ENCODE results near the gene RAB7A. TPM values are rescaled to one million over a fixed set of nuclear protein-coding genes. Genes with fewer than 3 reads are reported as not detected.
"Not testable (repeated sequence)": the region's sequence is repeated elsewhere in the genome, so short reads cannot be mapped to it uniquely, and the experiment has no call there.

The RAB7A gene
- total RNA-seq, 6 donors from 2014 or later, result 72.3 to 287 (median 139) TPM

GRCh38 chr3:128725547-128726022, 398 bp upstream of the RAB7A start:
- peaks cover 33 to 40% (median 36%) of the 10 kb centered on the region in 4 donors for H3K4me1 ChIP-seq
- H3K4me3 ChIP-seq, result peak overlapping the region in 3 of 4 donors; percentile 69 to 72 (median 71)
- TF ChIP-seq CTCF (IDR thresholded peaks at IDR 0.05) (no peak), POLR2A (IDR thresholded peaks at IDR 0.05) (no peak), POLR2AphosphoS5 (IDR thresholded peaks at IDR 0.05) (no peak), EP300 (IDR thresholded peaks at IDR 0.05) (no peak)
- no peaks in the 10 kb centered on the region for H3K27me3 ChIP-seq
- H3K27ac ChIP-seq, result peak overlapping the region in 3 of 4 donors; percentile 93 to 99 (median 97)
- H3K36me3 ChIP-seq, result no peaks in the 10 kb centered on the region
- no peak for ATAC-seq (ENCODE audit: low FRiP score in 2 of 2)
- WGBS, 2 donors, result 53 to 56% methylated on average over 7 of the region's 7 CpGs
- DNase-seq, result no peak
- no peaks in the 10 kb centered on the region for H3K9me3 ChIP-seq

GRCh38 chr3:128727059-128727458, 1.1 kb downstream of the RAB7A start:
- no peaks in the 10 kb centered on the region for H3K27me3 ChIP-seq
- H3K4me1 ChIP-seq, result peaks cover 42 to 55% (median 47%) of the 10 kb centered on the region in 4 donors
- no peak for ATAC-seq (ENCODE audit: low FRiP score in 2 of 2)
- TF ChIP-seq CTCF (IDR thresholded peaks at IDR 0.05), result no peak
- H3K9me3 ChIP-seq, result no peaks in the 10 kb centered on the region
- H3K4me3 ChIP-seq, result peak overlapping the region; percentile 69 to 95 (median 72)
- peak overlapping the region; percentile 93 to 99 (median 98) for H3K27ac ChIP-seq
- whole genome bisulfite sequencing, 2 donors, result 9 to 17% methylated on average over 4 of the region's 4 CpGs
- H3K36me3 ChIP-seq, result no peaks in the 10 kb centered on the region
- no peak for DNase-seq

GRCh38 chr3:128727485-128727884, 1.5 kb downstream of the RAB7A start:
- Histone ChIP-seq H3K27me3 (no peaks in the 10 kb centered on the region), H3K27ac (peak overlapping the region in 3 of 4 donors; percentile 93 to 99 (median 97)), H3K4me3 (peak overlapping the region; percentile 69 to 95 (median 72)), H3K9me3 (no peaks in the 10 kb centered on the region), H3K36me3 (no peaks in the 10 kb centered on the region), H3K4me1 (peaks cover 42 to 58% (median 49%) of the 10 kb centered on the region in 4 donors)
- DNase-seq (no peak), ATAC-seq (ENCODE audit: low FRiP score in 2 of 2) (no peak)
- TF ChIP-seq EP300 (IDR thresholded peaks at IDR 0.05), result no peak
- TF ChIP-seq POLR2AphosphoS5 (IDR thresholded peaks at IDR 0.05), result no peak
- WGBS, 2 donors, result 32 to 35% methylated on average over 6 of the region's 6 CpGs

GRCh38 chr3:128727996-128728395, 2.0 kb downstream of the RAB7A start:
- Histone ChIP-seq H3K36me3 (no peaks in the 10 kb centered on the region), H3K4me1 (peaks cover 42 to 63% (median 54%) of the 10 kb centered on the region in 4 donors), H3K4me3 (peak overlapping the region in 2 of 4 donors; percentile 69 to 71), H3K27me3 (no peaks in the 10 kb centered on the region), H3K9me3 (no peaks in the 10 kb centered on the region), H3K27ac (peak overlapping the region in 1 of 4 donors; percentile 97)
- ATAC-seq (ENCODE audit: low FRiP score in 2 of 2), result no peak
- WGBS, 2 donors, result 62 to 73% methylated on average over 2 of the region's 2 CpGs
- no peak for DNase-seq
- no peak for TF ChIP-seq CTCF (IDR thresholded peaks at IDR 0.05)
- TF ChIP-seq POLR2A (IDR thresholded peaks at IDR 0.05), result no peak
- no peak for TF ChIP-seq EP300 (IDR thresholded peaks at IDR 0.05)
- no peak for TF ChIP-seq POLR2AphosphoS5 (IDR thresholded peaks at IDR 0.05)

GRCh38 chr3:128728521-128728920, 2.5 kb downstream of the RAB7A start:
- H3K36me3 ChIP-seq; DNase-seq; ATAC-seq (ENCODE audit: low FRiP score in 2 of 2); H3K9me3 ChIP-seq; H3K27me3 ChIP-seq: not testable (repeated sequence)
- 86 to 89% methylated on average over 12 to 13 of the region's 13 CpGs for WGBS, 2 donors
- H3K27ac ChIP-seq, result peak overlapping the region in 2 of 4 donors; percentile 15 to 97
- peaks cover 45 to 64% (median 59%) of the 10 kb centered on the region in 4 donors for H3K4me1 ChIP-seq
- peak overlapping the region in 1 of 4 donors; percentile 71 for H3K4me3 ChIP-seq

- ATAC-seq (ENCODE audit: low FRiP score in 2 of 2) (no peak), DNase-seq (no peak)
- H3K9me3 ChIP-seq, result no peaks in the 10 kb centered on the region
- H3K4me1 ChIP-seq, result peaks cover 62 to 80% (median 76%) of the 10 kb centered on the region in 4 donors
- 82 to 83% methylated on average over 5 of the region's 5 CpGs for WGBS, 2 donors
- H3K36me3 ChIP-seq, result no peaks in the 10 kb centered on the region
- no peaks in the 10 kb centered on the region for H3K27me3 ChIP-seq
- no peak overlapping the region for H3K4me3 ChIP-seq
- no peak for TF ChIP-seq CTCF (IDR thresholded peaks at IDR 0.05)
- no peak for TF ChIP-seq POLR2AphosphoS5 (IDR thresholded peaks at IDR 0.05)
- TF ChIP-seq POLR2A (IDR thresholded peaks at IDR 0.05), result no peak
- H3K27ac ChIP-seq, result peak overlapping the region in 1 of 4 donors; percentile 17
Observed at GRCh38 chr3:128730471-128730870, 4.5 kb downstream of the RAB7A start.
